ENCODE data around the gene ABCB8.

- TF ChIP-seq, protein P1, sequence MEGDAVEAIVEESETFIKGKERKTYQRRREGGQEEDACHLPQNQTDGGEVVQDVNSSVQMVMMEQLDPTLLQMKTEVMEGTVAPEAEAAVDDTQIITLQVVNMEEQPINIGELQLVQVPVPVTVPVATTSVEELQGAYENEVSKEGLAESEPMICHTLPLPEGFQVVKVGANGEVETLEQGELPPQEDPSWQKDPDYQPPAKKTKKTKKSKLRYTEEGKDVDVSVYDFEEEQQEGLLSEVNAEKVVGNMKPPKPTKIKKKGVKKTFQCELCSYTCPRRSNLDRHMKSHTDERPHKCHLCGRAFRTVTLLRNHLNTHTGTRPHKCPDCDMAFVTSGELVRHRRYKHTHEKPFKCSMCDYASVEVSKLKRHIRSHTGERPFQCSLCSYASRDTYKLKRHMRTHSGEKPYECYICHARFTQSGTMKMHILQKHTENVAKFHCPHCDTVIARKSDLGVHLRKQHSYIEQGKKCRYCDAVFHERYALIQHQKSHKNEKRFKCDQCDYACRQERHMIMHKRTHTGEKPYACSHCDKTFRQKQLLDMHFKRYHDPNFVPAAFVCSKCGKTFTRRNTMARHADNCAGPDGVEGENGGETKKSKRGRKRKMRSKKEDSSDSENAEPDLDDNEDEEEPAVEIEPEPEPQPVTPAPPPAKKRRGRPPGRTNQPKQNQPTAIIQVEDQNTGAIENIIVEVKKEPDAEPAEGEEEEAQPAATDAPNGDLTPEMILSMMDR (IDR thresholded peaks at IDR 0.05), result no peak
- TF ChIP-seq POLR2A (IDR thresholded peaks at IDR 0.05) (no peak), EP300 (IDR thresholded peaks at IDR 0.05) (no peak)
Observed at GRCh38 chr7:151014950-151015349, 13.3 kb upstream of the ABCB8 start.
